Neural crest cell (in vitro differentiated cells): ENCODE data around the gene SLC2A14. TPM values are rescaled to one million over a fixed set of nuclear protein-coding genes. Genes with fewer than 3 reads are reported as not detected.
"Not testable (repeated sequence)": the region's sequence is repeated elsewhere in the genome, so short reads cannot be mapped to it uniquely, and the experiment has no call there.

Experiments used
- DNase-seq: peaks from one replicate; pipeline ENCODE4 v3.0.0; 2021; ENCODE audit warnings: low read depth, mixed read lengths, low spot score
- H3K27ac Mint-ChIP-seq: one replicate; pipeline ENCODE4 v1.8.0; 2021; ENCODE audit warnings: mild to moderate bottlenecking, mixed read lengths; ENCODE audit not compliant: unreplicated experiment
- H3K27me3 Mint-ChIP-seq: 2 replicates; pipeline ENCODE4 v1.8.0; 2021; ENCODE audit warnings: low read depth, mild to moderate bottlenecking, mixed read lengths
- H3K36me3 Mint-ChIP-seq: 2 replicates; pipeline ENCODE4 v1.8.0; 2021; ENCODE audit warnings: low read depth, mild to moderate bottlenecking, mixed read lengths
- H3K4me1 Mint-ChIP-seq: 2 replicates; pipeline ENCODE4 v1.8.0; 2021; ENCODE audit warnings: mixed read lengths
- H3K4me3 Mint-ChIP-seq: one replicate; pipeline ENCODE4 v1.8.0; 2021; ENCODE audit warnings: mild to moderate bottlenecking, mixed read lengths
- H3K9me3 Mint-ChIP-seq: 2 replicates; pipeline ENCODE4 v1.8.0; 2021; ENCODE audit warnings: mixed read lengths
- CTCF ChIP-seq: fragments of 200-600 bp; sonication (generic); conservative IDR thresholded peaks from 2 replicates; pipeline ENCODE4 v1.5.0; 2021; ENCODE audit warnings: antibody characterized with exemption, mild to moderate bottlenecking
- long read RNA-seq: library from polyadenylated mRNA; unstranded; transcript quantifications from one replicate; pipeline ENCODE4 v2.0.0, GENCODE V29; 2020
- total RNA-seq: library from RNA; stranded (reverse); gene quantifications from 2 replicates; pipeline ENCODE4 v1.2.1, GENCODE V29; 2021

Gene SLC2A14
- total RNA-seq = 1.8 and 2.0 TPM in 2 replicates
- long read RNA-seq = 0 reads

DNA sequence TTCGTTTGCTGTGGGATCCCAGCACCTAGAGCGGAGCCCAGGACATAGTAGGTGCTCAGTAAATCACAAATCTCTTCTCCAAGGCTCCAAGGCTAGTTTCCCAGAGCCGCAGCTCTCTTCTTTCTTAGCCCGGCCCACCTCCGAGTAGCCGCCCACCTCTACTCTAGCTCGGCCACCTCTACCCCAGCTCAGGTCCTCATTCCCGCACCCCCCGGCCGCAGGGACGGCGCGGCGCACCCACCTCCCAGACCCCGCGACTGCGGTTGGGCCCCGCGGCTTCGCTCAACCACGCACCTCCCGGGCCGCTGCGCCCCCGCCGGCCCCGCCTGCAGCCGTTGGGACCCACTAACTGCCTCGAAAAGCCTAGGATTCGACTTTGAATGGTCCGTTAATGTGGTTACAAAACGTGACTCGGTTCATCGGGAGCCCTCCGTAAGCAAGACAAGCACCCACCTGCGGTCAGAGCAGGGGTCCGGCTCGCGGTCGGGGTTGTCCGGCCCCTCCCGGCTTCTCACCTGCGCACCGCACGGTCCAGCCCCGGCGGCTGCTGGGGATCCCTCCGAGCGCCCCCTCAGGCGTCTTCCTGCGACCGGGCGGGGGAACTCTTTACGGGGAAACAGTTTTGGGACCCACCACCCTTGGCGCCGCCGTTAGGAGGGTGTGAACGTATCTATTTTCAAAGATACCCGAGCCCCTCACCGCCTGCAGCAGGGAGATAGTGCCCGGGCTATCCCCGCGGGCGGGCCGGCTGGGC, at the start of gene SLC2A14:
Gene SLC2A14 (minus strand): TSS at position 350 of the 754 bp plus-strand sequence. CDS start 3,035 bp downstream, outside the sequence.
- peaks cover 8% of the 10 kb centered on the region for H3K9me3 Mint-ChIP-seq
- no peak within 1 kb of the TSS for H3K4me3 Mint-ChIP-seq
- no peaks in the 10 kb centered on the region for H3K36me3 Mint-ChIP-seq
- H3K27ac Mint-ChIP-seq = no peak within 1 kb of the TSS
- H3K27me3 Mint-ChIP-seq = no peaks in the 10 kb centered on the region
- TF ChIP-seq CTCF = no peak
- DNase-seq = no peak
- H3K4me1 Mint-ChIP-seq = no peaks in the 10 kb centered on the region

DNA sequence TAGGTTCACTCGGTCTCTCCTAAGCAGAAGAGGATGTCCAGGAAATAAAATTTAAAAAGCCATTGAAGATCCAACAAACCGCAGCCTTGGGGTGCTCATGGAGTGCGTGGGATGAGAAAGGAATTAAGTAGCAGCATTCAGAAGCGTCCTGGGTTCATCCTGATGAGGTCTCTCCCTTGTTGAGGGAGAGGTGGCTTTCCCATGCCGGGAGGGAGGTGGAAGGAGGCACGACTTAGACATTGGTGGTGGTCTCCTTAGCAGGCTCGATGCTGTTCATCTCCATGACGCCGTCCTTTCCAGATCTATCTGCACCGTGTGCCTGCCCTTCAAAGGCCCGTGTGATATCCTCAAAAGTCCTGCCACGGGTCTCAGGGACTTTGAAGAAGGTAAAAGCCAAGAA, 48.5 kb upstream of the SLC2A14 start:
- not testable (repeated sequence) for H3K4me3 Mint-ChIP-seq

DNA sequence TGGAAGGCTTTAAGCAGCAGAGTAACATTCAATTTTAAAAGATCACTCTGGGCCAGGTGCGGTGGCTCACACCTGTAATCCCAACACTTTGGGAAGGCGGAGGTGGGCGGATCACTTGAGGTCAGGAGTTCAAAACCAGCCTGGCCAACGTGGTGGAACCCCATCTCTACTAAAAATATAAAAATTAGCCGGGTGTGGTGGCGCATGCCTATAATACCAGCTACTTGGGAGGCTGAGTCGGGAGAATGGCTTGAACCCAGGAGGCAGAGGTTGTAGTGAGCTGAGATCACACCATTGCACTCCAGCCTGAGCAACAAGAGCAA, 45.5 kb upstream of the SLC2A14 start:
- H3K4me1 Mint-ChIP-seq, H3K4me3 Mint-ChIP-seq, H3K9me3 Mint-ChIP-seq, H3K27me3 Mint-ChIP-seq, H3K27ac Mint-ChIP-seq, DNase-seq: not testable (repeated sequence)
- H3K36me3 Mint-ChIP-seq = peaks cover 18% of the 10 kb centered on the region

More for the DNA sequence above, 48.5 kb upstream of the SLC2A14 start:
- peaks cover 22% of the 10 kb centered on the region for H3K36me3 Mint-ChIP-seq
- not testable (repeated sequence) for H3K27ac Mint-ChIP-seq, H3K9me3 Mint-ChIP-seq, H3K27me3 Mint-ChIP-seq, DNase-seq, H3K4me1 Mint-ChIP-seq

GRCh38 chr12:7917392-7918267, 44.9 kb upstream of the SLC2A14 start:
- Mint-ChIP-seq H3K27me3 (no peaks in the 10 kb centered on the region), H3K27ac (peak overlapping the region; percentile 29), H3K9me3 (no peaks in the 10 kb centered on the region), H3K36me3 (peaks cover 18% of the 10 kb centered on the region), H3K4me1 (no peaks in the 10 kb centered on the region), H3K4me3 (no peak overlapping the region)
- DNase-seq = no peak
- TF ChIP-seq CTCF = no peak

- Mint-ChIP-seq H3K27me3 (no peaks in the 10 kb centered on the region), H3K9me3 (no peaks in the 10 kb centered on the region), H3K36me3 (peaks cover 18% of the 10 kb centered on the region), H3K4me1 (no peaks in the 10 kb centered on the region), H3K4me3 (no peak overlapping the region), H3K27ac (no peak overlapping the region)
- DNase-seq = no peak
- no peak for TF ChIP-seq CTCF
These were observed 44.2 kb upstream of the SLC2A14 start for GRCh38 chr12:7916936-7917335.

- Mint-ChIP-seq H3K9me3 (no peaks in the 10 kb centered on the region), H3K36me3 (peaks cover 15% of the 10 kb centered on the region), H3K4me3 (no peak overlapping the region), H3K4me1 (no peaks in the 10 kb centered on the region), H3K27ac (no peak overlapping the region), H3K27me3 (no peaks in the 10 kb centered on the region)
- DNase-seq = no peak
- TF ChIP-seq CTCF = no peak
These were observed 43.1 kb upstream of the SLC2A14 start for GRCh38 chr12:7915661-7916403.

DNA sequence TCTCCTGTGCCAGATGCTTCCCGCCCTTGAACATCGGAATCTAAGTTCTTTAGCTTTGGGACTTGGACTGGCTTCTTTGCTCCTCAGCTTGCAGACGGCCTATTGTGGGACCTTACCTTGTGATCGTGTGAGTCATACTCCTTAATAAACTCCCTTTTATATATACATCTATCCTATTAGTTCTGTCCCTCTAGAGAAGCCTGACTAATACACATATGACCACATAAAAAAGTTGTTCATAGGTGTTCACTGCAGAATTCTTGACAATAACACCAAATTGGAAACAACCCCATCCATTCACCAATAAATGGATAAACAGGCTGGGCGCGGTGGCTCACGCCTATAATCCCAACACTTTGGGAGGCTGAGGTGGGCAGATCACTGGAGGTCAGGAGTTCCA, 37.4 kb upstream of the SLC2A14 start:
- H3K27me3 Mint-ChIP-seq, H3K27ac Mint-ChIP-seq, H3K36me3 Mint-ChIP-seq, H3K4me3 Mint-ChIP-seq, DNase-seq, H3K9me3 Mint-ChIP-seq: not testable (repeated sequence)
- H3K4me1 Mint-ChIP-seq = peaks cover 15% of the 10 kb centered on the region
